Activated T-cell treated with anti-CD3 and anti-CD28 coated beads for 24 hours (primary cell): ENCODE measurements around the gene GPR52.
"Not testable (repeated sequence)": the region's sequence is repeated elsewhere in the genome, so short reads cannot be mapped to it uniquely, and the experiment has no call there.

Experiments
- DNase-seq: peaks from one replicate; pipeline ENCODE4 v3.0.0-alpha.2; 2020; ENCODE audit warnings: low read depth

GPR52 gene

GRCh38 chr1:174447866-174448530 is at the start of gene GPR52:
GPR52 (plus strand) TSS chr1:174447964; CDS start chr1:174448112, 148 bp downstream.
- DNase-seq, result no peak

- DNase-seq, result no peak
Measured at GRCh38 chr1:174398246-174398645, 49.5 kb upstream of the GPR52 start.

GRCh38 chr1:174399211-174399610 is 48.6 kb upstream of the GPR52 start:
- DNase-seq, result no peak

GRCh38 chr1:174401075-174401474 is 46.7 kb upstream of the GPR52 start:
- DNase-seq, result no peak

- no peak for DNase-seq
Measured at GRCh38 chr1:174405219-174405618, 42.5 kb upstream of the GPR52 start.

- DNase-seq, result no peak
Measured at GRCh38 chr1:174406421-174406820, 41.3 kb upstream of the GPR52 start.

GRCh38 chr1:174407665-174408064 is 40.1 kb upstream of the GPR52 start:
- DNase-seq, result no peak

GRCh38 chr1:174408146-174408545 is 39.6 kb upstream of the GPR52 start:
- no peak for DNase-seq

GRCh38 chr1:174409801-174410200 is 38.0 kb upstream of the GPR52 start:
- DNase-seq, result not testable (repeated sequence)

- DNase-seq, result no peak
Measured at GRCh38 chr1:174413632-174414031, 34.1 kb upstream of the GPR52 start.

GRCh38 chr1:174414203-174414602 is 33.6 kb upstream of the GPR52 start:
- no peak for DNase-seq

- no peak for DNase-seq
Measured at GRCh38 chr1:174415506-174415905, 32.3 kb upstream of the GPR52 start.

GRCh38 chr1:174417921-174418320 is 29.8 kb upstream of the GPR52 start:
- no peak for DNase-seq

- DNase-seq, result no peak
Measured at GRCh38 chr1:174425121-174425520, 22.6 kb upstream of the GPR52 start.

- DNase-seq, result no peak
Measured at GRCh38 chr1:174426153-174426552, 21.6 kb upstream of the GPR52 start.

- no peak for DNase-seq
Measured at GRCh38 chr1:174428033-174428432, 19.7 kb upstream of the GPR52 start.

GRCh38 chr1:174428739-174429138 is 19.0 kb upstream of the GPR52 start:
- no peak for DNase-seq

GRCh38 chr1:174433451-174433850 is 14.3 kb upstream of the GPR52 start:
- DNase-seq, result no peak

- no peak for DNase-seq
Measured at GRCh38 chr1:174445351-174445750, 2.4 kb upstream of the GPR52 start.

- DNase-seq, result no peak
Measured at GRCh38 chr1:174445817-174446216, 1.9 kb upstream of the GPR52 start.

GRCh38 chr1:174448531-174448883 is 743 bp downstream of the GPR52 start:
- no peak for DNase-seq

GRCh38 chr1:174448974-174449373 is 1.2 kb downstream of the GPR52 start:
- no peak for DNase-seq

- no peak for DNase-seq
Measured at GRCh38 chr1:174451408-174451807, 3.6 kb downstream of the GPR52 start.

- DNase-seq, result no peak
Measured at GRCh38 chr1:174465855-174466254, 18.1 kb downstream of the GPR52 start.

- no peak for DNase-seq
Measured at GRCh38 chr1:174466607-174467006, 18.8 kb downstream of the GPR52 start.
